GM12865 (cell line): ENCODE results near the gene SGCD.

ENCODE experiments used
- DNase-seq: peaks from one replicate; pipeline ENCODE4 v3.0.0; 2010; ENCODE audit warnings: low read depth
- H3K4me3 ChIP-seq: 2 replicates; pipeline ENCODE4 v1.5.1; 2011; ENCODE audit warnings: mild to moderate bottlenecking, low read depth, low read length, control low read depth
- CTCF ChIP-seq: IDR thresholded peaks from 2 replicates; pipeline ENCODE4 v1.5.1; 2011; ENCODE audit warnings: low read length, control low read depth, low read depth, inconsistent platforms; ENCODE audit not compliant: insufficient read depth; ENCODE audit errors: missing control alignments

SGCD gene

GRCh38 chr5:156482818-156483217, 155.9 kb downstream of the SGCD start:
- TF ChIP-seq CTCF, result no peak
- DNase-seq, result no peak
- no peak overlapping the region for H3K4me3 ChIP-seq

GRCh38 chr5:156486394-156487238, 159.7 kb downstream of the SGCD start:
- no peak for DNase-seq
- TF ChIP-seq CTCF, result no peak
- no peak overlapping the region for H3K4me3 ChIP-seq

GRCh38 chr5:156491766-156492165, 164.8 kb downstream of the SGCD start:
- no peak for TF ChIP-seq CTCF
- no peak for DNase-seq
- no peak overlapping the region for H3K4me3 ChIP-seq

GRCh38 chr5:156496291-156496690, 169.3 kb downstream of the SGCD start:
- TF ChIP-seq CTCF, result no peak

GRCh38 chr5:156497804-156498208, 170.8 kb downstream of the SGCD start:
- no peak overlapping the region for H3K4me3 ChIP-seq
- DNase-seq, result no peak
- no peak for TF ChIP-seq CTCF

More at GRCh38 chr5:156496291-156496690, 169.3 kb downstream of the SGCD start:
- no peak overlapping the region for H3K4me3 ChIP-seq
- no peak for DNase-seq

GRCh38 chr5:156498226-156498980, 171.4 kb downstream of the SGCD start:
- no peak overlapping the region for H3K4me3 ChIP-seq
- no peak for DNase-seq
- TF ChIP-seq CTCF, result no peak
